Gastroesophageal sphincter (tissue), 3 donors: Measurements from ENCODE around the gene MAJIN.

ENCODE experiments used
- CTCF ChIP-seq, 4 experiments: fragments of 200-600 bp in 2 of 4; fragments of 450-650 bp in 2 of 4; sonication (generic) in 1 of 4; IDR thresholded peaks; one replicate each; pipeline ENCODE4 v1.5.1; 2017 to 2019; ENCODE audit warnings: antibody characterized with exemption in 4 of 4, mild to moderate bottlenecking in 2 of 4, moderate library complexity in 2 of 4
- POLR2AphosphoS5 ChIP-seq: sonication (generic); formaldehyde crosslinking; IDR thresholded peaks from one replicate; pipeline ENCODE4 v1.6.1; 2017; ENCODE audit warnings: antibody characterized with exemption

- TF ChIP-seq CTCF (IDR thresholded peaks at IDR 0.05): peak in 3 of 4 experiments; percentile 55 to 64 (median 62)
- TF ChIP-seq POLR2AphosphoS5: peak; percentile 25
These were observed 24.9 kb upstream of the MAJIN start, which contains the start of gene BATF2 for GRCh38 chr11:64996710-64997380.
